Panc1 (cell line): Measurements from ENCODE around the gene BEX2.

Experiments
- SIN3A ChIP-seq: IDR thresholded peaks from 2 replicates; pipeline ENCODE4 v1.6.1; 2012; ENCODE audit warnings: low read depth, mild to moderate bottlenecking, low read length, moderate library complexity, borderline replicate concordance; ENCODE audit not compliant: insufficient read depth
- TF ChIP-seq, protein P1 (sequence below): fragments of 450-650 bp; IDR thresholded peaks from 2 replicates; pipeline ENCODE4 v1.5.1; 2017; ENCODE audit warnings: mild to moderate bottlenecking
- TF ChIP-seq, protein P2 (sequence below), 2 experiments: IDR thresholded peaks; 2 replicates each; pipeline ENCODE4 v1.6.1; 2011 to 2012; ENCODE audit warnings: low read depth in 2 of 2, control low read depth in 1 of 2, low read length in 1 of 2, mild to moderate bottlenecking in 1 of 2, moderate library complexity in 1 of 2; ENCODE audit not compliant: insufficient read depth in 1 of 2

DNA sequence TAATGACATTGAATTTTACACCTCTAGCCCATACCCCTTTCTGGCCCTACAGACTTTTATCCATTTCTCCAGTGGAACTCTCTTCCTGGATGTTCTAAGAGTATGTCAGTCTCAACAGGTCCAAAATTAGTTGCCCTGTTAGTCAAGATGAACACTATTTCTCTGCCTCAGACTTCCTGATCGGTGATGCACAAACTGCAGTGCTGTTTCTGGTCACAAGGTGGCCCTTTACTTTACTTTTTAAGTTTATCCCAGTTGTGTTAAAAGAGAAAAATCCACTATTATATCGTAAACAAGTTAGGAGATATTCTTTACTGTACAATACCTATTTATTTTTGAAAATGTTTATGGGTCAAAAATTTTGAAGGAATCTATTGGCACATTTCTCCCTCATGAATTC, 32.3 kb upstream of the BEX2 start:
- TF ChIP-seq, protein P1, sequence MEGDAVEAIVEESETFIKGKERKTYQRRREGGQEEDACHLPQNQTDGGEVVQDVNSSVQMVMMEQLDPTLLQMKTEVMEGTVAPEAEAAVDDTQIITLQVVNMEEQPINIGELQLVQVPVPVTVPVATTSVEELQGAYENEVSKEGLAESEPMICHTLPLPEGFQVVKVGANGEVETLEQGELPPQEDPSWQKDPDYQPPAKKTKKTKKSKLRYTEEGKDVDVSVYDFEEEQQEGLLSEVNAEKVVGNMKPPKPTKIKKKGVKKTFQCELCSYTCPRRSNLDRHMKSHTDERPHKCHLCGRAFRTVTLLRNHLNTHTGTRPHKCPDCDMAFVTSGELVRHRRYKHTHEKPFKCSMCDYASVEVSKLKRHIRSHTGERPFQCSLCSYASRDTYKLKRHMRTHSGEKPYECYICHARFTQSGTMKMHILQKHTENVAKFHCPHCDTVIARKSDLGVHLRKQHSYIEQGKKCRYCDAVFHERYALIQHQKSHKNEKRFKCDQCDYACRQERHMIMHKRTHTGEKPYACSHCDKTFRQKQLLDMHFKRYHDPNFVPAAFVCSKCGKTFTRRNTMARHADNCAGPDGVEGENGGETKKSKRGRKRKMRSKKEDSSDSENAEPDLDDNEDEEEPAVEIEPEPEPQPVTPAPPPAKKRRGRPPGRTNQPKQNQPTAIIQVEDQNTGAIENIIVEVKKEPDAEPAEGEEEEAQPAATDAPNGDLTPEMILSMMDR, result peak; percentile 78
- no peak for TF ChIP-seq SIN3A
- TF ChIP-seq, protein P2, sequence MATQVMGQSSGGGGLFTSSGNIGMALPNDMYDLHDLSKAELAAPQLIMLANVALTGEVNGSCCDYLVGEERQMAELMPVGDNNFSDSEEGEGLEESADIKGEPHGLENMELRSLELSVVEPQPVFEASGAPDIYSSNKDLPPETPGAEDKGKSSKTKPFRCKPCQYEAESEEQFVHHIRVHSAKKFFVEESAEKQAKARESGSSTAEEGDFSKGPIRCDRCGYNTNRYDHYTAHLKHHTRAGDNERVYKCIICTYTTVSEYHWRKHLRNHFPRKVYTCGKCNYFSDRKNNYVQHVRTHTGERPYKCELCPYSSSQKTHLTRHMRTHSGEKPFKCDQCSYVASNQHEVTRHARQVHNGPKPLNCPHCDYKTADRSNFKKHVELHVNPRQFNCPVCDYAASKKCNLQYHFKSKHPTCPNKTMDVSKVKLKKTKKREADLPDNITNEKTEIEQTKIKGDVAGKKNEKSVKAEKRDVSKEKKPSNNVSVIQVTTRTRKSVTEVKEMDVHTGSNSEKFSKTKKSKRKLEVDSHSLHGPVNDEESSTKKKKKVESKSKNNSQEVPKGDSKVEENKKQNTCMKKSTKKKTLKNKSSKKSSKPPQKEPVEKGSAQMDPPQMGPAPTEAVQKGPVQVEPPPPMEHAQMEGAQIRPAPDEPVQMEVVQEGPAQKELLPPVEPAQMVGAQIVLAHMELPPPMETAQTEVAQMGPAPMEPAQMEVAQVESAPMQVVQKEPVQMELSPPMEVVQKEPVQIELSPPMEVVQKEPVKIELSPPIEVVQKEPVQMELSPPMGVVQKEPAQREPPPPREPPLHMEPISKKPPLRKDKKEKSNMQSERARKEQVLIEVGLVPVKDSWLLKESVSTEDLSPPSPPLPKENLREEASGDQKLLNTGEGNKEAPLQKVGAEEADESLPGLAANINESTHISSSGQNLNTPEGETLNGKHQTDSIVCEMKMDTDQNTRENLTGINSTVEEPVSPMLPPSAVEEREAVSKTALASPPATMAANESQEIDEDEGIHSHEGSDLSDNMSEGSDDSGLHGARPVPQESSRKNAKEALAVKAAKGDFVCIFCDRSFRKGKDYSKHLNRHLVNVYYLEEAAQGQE (IDR thresholded peaks at IDR 0.05; ENCODE audit: insufficient read depth in 1 of 2, low read depth in 2 of 2, low read length in 1 of 2), result no peak
